Liver (tissue), 9 donors: ENCODE results near the gene PCNX2. TPM values are rescaled to one million over a fixed set of nuclear protein-coding genes. Genes with fewer than 3 reads are reported as not detected.

ENCODE experiments used
- DNase-seq: peaks from one replicate; pipeline ENCODE4 v3.0.0-alpha.2; 2017; ENCODE audit warnings: low spot score
- H3K27ac ChIP-seq, 2 donors: one replicate each; pipeline ENCODE4 v1.7.0; 2013; ENCODE audit warnings: inconsistent platforms in 2 of 2, low read length in 2 of 2, control low read depth in 1 of 2, low read depth in 1 of 2, mild to moderate bottlenecking in 1 of 2
- H3K27me3 ChIP-seq, 4 donors: one replicate each; pipeline versions ENCODE4 v1.6.1 to v1.7.0; 2013; ENCODE audit warnings: low read length in 3 of 4, inconsistent platforms in 1 of 4, mild to moderate bottlenecking in 1 of 4, moderate library complexity in 1 of 4; ENCODE audit not compliant: control insufficient read depth in 4 of 4, insufficient read depth in 4 of 4
- H3K36me3 ChIP-seq, 4 donors: one replicate each; pipeline versions ENCODE4 v1.6.1 to v1.7.0; 2013; ENCODE audit warnings: low read length in 3 of 4, mild to moderate bottlenecking in 3 of 4, low read depth in 1 of 4, moderate library complexity in 1 of 4; ENCODE audit not compliant: control insufficient read depth in 4 of 4, insufficient read depth in 3 of 4
- H3K4me1 ChIP-seq, 4 donors: one replicate each; pipeline versions ENCODE4 v1.6.1 to v1.7.0; 2013; ENCODE audit warnings: low read length in 3 of 4, mild to moderate bottlenecking in 3 of 4, moderate library complexity in 1 of 4; ENCODE audit not compliant: control insufficient read depth in 4 of 4, insufficient read depth in 4 of 4
- H3K4me3 ChIP-seq, 3 donors: one replicate each; pipeline versions ENCODE4 v1.6.1 to v1.7.0; 2013; ENCODE audit warnings: low read length in 3 of 3, control low read depth in 1 of 3, low read depth in 1 of 3, mild to moderate bottlenecking in 1 of 3
- H3K9ac ChIP-seq, 2 donors: one replicate each; pipeline ENCODE4 v1.7.0; 2013; ENCODE audit warnings: low read length in 2 of 2, mild to moderate bottlenecking in 2 of 2, moderate library complexity in 2 of 2, control low read depth in 1 of 2, low read depth in 1 of 2
- H3K9me3 ChIP-seq, 4 donors: one replicate each; pipeline versions ENCODE4 v1.6.1 to v1.7.0; 2013; ENCODE audit warnings: low read length in 3 of 4; ENCODE audit not compliant: control insufficient read depth in 4 of 4
- ATF3 ChIP-seq: IDR thresholded peaks from 2 replicates; pipeline ENCODE4 v1.6.1; 2016; ENCODE audit warnings: antibody characterized with exemption
- CTCF ChIP-seq: fragments of 150-350 bp; IDR thresholded peaks from 2 replicates; pipeline ENCODE4 v1.5.1; 2017; ENCODE audit warnings: improper control_type of control experiment, low read depth, low read length; ENCODE audit not compliant: missing input control
- FOXA2 ChIP-seq: IDR thresholded peaks from 2 replicates; pipeline ENCODE4 v1.6.1; 2016; ENCODE audit warnings: antibody characterized with exemption
- GABPA ChIP-seq, 2 donors: IDR thresholded peaks in 1 of 2; conservative IDR thresholded peaks in 1 of 2; 2 replicates each; pipeline ENCODE4 v1.6.1; 2016; ENCODE audit warnings: antibody characterized with exemption in 2 of 2, mild to moderate bottlenecking in 1 of 2, moderate library complexity in 1 of 2
- RAD21 ChIP-seq, 2 donors: IDR thresholded peaks; 2 replicates each; pipeline ENCODE4 v1.6.1; 2016; ENCODE audit warnings: antibody characterized with exemption in 2 of 2, mild to moderate bottlenecking in 2 of 2
- REST ChIP-seq: IDR thresholded peaks from 2 replicates; pipeline ENCODE4 v1.6.1; 2016; ENCODE audit warnings: antibody characterized with exemption, mild to moderate bottlenecking
- RXRA ChIP-seq, 2 donors: IDR thresholded peaks; 2 replicates each; pipeline ENCODE4 v1.6.1; 2017 to 2018; ENCODE audit warnings: antibody characterized with exemption in 2 of 2, mild to moderate bottlenecking in 1 of 2
- SP1 ChIP-seq: IDR thresholded peaks from 2 replicates; pipeline ENCODE4 v1.6.1; 2018; ENCODE audit warnings: antibody characterized with exemption, mild to moderate bottlenecking
- TAF1 ChIP-seq: conservative IDR thresholded peaks from 2 replicates; pipeline ENCODE4 v1.6.1; 2016; ENCODE audit warnings: antibody characterized with exemption, mild to moderate bottlenecking
- ZBTB33 ChIP-seq: IDR thresholded peaks from 2 replicates; pipeline ENCODE4 v1.6.1; 2016; ENCODE audit warnings: antibody characterized with exemption
- WGBS: extraction: QIAGEN DNeasy Blood & Tissue Kit; methylation state at CpG from one replicate; pipeline ENCODE4 v1.1.7; 2013; 5-methylcytosine and 5-hydroxymethylcytosine counted together
- polyA plus RNA-seq, 2 donors: library from polyadenylated mRNA; stranded (reverse) in 1 of 2; unstranded in 1 of 2; fragments of 200-250 nt in 1 of 2; fragments of >200 nt in 1 of 2; fragmentation: Nextera tagmentation in 1 of 2; extraction: Ambion mirVana in 1 of 2; gene quantifications; one replicate each; pipeline versions ENCODE4 v1.2.1 to v1.2.3, GENCODE V29; 2013 to 2015
- total RNA-seq, 2 donors: library from RNA; depleted of rRNA; stranded (reverse); fragments of >200 nt; gene quantifications; one replicate each; pipeline ENCODE4 v1.2.3, GENCODE V29; 2014
- donor health status: healthy.
- donor health status: healthy.
- donor health status: healthy.
- donor health status: healthy.
- donor health status: healthy.

The PCNX2 gene
- total and polyA plus RNA-seq, 4 donors = 0.20 to 3.1 (median 0.92) TPM

GRCh38 chr1:233094269-233094668 is 201.3 kb downstream of the PCNX2 start:
- no peak overlapping the region for H3K27ac ChIP-seq
- TF ChIP-seq REST (no peak), CTCF (no peak), SP1 (no peak), ATF3 (no peak), RXRA (IDR thresholded peaks at IDR 0.05) (no peak), TAF1 (no peak), FOXA2 (no peak)
- DNase-seq = no peak
- H3K36me3 ChIP-seq = no peaks in the 10 kb centered on the region
- H3K27me3 ChIP-seq = peaks cover 0 to 2% (median 0%) of the 10 kb centered on the region in 4 donors
- no peaks in the 10 kb centered on the region for H3K4me1 ChIP-seq
- no peak overlapping the region for H3K4me3 ChIP-seq
- H3K9me3 ChIP-seq = no peaks in the 10 kb centered on the region
- 78% methylated on average over 2 of the region's 2 CpGs for WGBS
- H3K9ac ChIP-seq = no peak overlapping the region

GRCh38 chr1:233090746-233091494 is 204.6 kb downstream of the PCNX2 start:
- Histone ChIP-seq H3K27me3 (peaks cover 0 to 2% (median 0%) of the 10 kb centered on the region in 4 donors), H3K9ac (no peak overlapping the region), H3K27ac (no peak overlapping the region), H3K36me3 (no peaks in the 10 kb centered on the region), H3K4me1 (no peaks in the 10 kb centered on the region), H3K9me3 (no peaks in the 10 kb centered on the region), H3K4me3 (no peak overlapping the region)
- no peak for DNase-seq
- TF ChIP-seq GABPA (IDR thresholded peaks at IDR 0.05 in 1 of 2, conservative IDR thresholded peaks at IDR 0.05 in 1 of 2) (no peak), TAF1 (no peak), REST (no peak), ZBTB33 (no peak), RAD21 (IDR thresholded peaks at IDR 0.05) (no peak), FOXA2 (no peak)
- WGBS = 74% methylated on average over 7 of the region's 7 CpGs
